Endothelial cell of umbilical vein (primary cell): ENCODE results near the gene DIP2C. TPM values are rescaled to one million over a fixed set of nuclear protein-coding genes. Genes with fewer than 3 reads are reported as not detected.

Experiments used
- BruUV-seq: library from RNA; stranded (reverse); fragments of 400-500 nt; replicated peaks from 2 replicates; lab custom pipeline; 2021; lab: Mats Ljungman, UMichigan
- CTCF ChIA-PET: fragments of 300-600, 350-600 bp; sonication (Branson Sonifier 250); formaldehyde crosslinking; loops from one replicate; lab custom pipeline; 2021; ENCODE audit warnings: antibody characterized with exemption, inconsistent platforms; lab: Charles Lee
- POLR2A ChIA-PET: fragments of 300-600, 350-600 bp; sonication (Branson Sonifier 250); formaldehyde crosslinking; loops from one replicate; lab custom pipeline; 2021; ENCODE audit warnings: antibody characterized with exemption, inconsistent platforms; lab: Charles Lee
- DNase-seq: peaks from one replicate; pipeline ENCODE4 v3.0.0-alpha.2; 2011; ENCODE audit warnings: low read depth, low spot score
- FAIRE-seq: peaks from 2 replicates; lab custom pipeline; 2011; peaks lifted over from hg19 to GRCh38; lab: Jason Lieb, UNC
- H2AFZ ChIP-seq: 2 replicates; pipeline ENCODE4 v1.6.0; 2012; ENCODE audit warnings: low read depth, low read length, control low read depth, inconsistent platforms
- H3K27ac ChIP-seq: 2 replicates; pipeline ENCODE4 v1.5.1; 2011; ENCODE audit warnings: low read depth, mild to moderate bottlenecking, control low read depth, low read length, moderate library complexity; ENCODE audit not compliant: insufficient read depth
- H3K27me3 ChIP-seq, 2 experiments: 2 replicates each; pipeline versions ENCODE4 v1.6.0 to v1.6.1; 2011; ENCODE audit warnings: low read length in 2 of 2, mixed read lengths in 1 of 2; ENCODE audit not compliant: control insufficient read depth in 2 of 2, insufficient read depth in 2 of 2
- H3K36me3 ChIP-seq, 2 experiments: 2 replicates in 1 of 2; 3 replicates in 1 of 2; pipeline ENCODE4 v1.5.1; 2011; ENCODE audit warnings: low read length in 2 of 2, mild to moderate bottlenecking in 1 of 2, moderate library complexity in 1 of 2; ENCODE audit not compliant: control insufficient read depth in 2 of 2, insufficient read depth in 2 of 2; ENCODE audit errors: extremely low read depth in 1 of 2
- H3K4me1 ChIP-seq: 3 replicates; pipeline ENCODE4 v1.5.1; 2011; ENCODE audit warnings: mild to moderate bottlenecking, low read length; ENCODE audit not compliant: control insufficient read depth, insufficient read depth; ENCODE audit errors: extremely low read depth
- H3K4me2 ChIP-seq: 2 replicates; pipeline ENCODE4 v1.6.1; 2011; ENCODE audit warnings: low read length, control low read depth, mixed read lengths; ENCODE audit not compliant: insufficient read depth
- H3K4me3 ChIP-seq, 3 experiments: fragments of 200-600 bp in 1 of 3; sonication (generic), shearing (Covaris generic) in 1 of 3; replicated peaks in 1 of 3; 2 replicates each; pipeline ENCODE4 v1.5.1; 2011 to 2016; ENCODE audit warnings: control low read depth in 3 of 3, low read length in 3 of 3, mild to moderate bottlenecking in 2 of 3, inconsistent platforms in 1 of 3, low read depth in 1 of 3, moderate library complexity in 1 of 3; ENCODE audit not compliant: insufficient read depth in 1 of 3
- H3K79me2 ChIP-seq: 2 replicates; pipeline ENCODE4 v1.6.0; 2012; ENCODE audit warnings: low read length, inconsistent platforms; ENCODE audit not compliant: control insufficient read depth, insufficient read depth
- H3K9ac ChIP-seq: replicated peaks from 2 replicates; pipeline ENCODE3; 2011; ENCODE audit warnings: low read length, control low read depth; ENCODE audit not compliant: insufficient read depth; ENCODE audit errors: extremely low read depth
- H3K9me1 ChIP-seq: replicated peaks from 3 replicates; pipeline ENCODE4 v1.6.0; 2011; ENCODE audit warnings: mild to moderate bottlenecking, low read length; ENCODE audit not compliant: control insufficient read depth, insufficient read depth; ENCODE audit errors: extremely low read depth
- H3K9me3 ChIP-seq: replicated peaks from 2 replicates; pipeline ENCODE4 v1.5.1; 2012; ENCODE audit warnings: low read length, inconsistent platforms; ENCODE audit not compliant: control insufficient read depth, insufficient read depth
- H4K20me1 ChIP-seq: replicated peaks from 2 replicates; pipeline ENCODE3; 2011; ENCODE audit warnings: mild to moderate bottlenecking, low read length; ENCODE audit not compliant: control insufficient read depth, insufficient read depth; ENCODE audit errors: extremely low read depth
- EZH2 ChIP-seq: IDR thresholded peaks from 2 replicates; pipeline ENCODE4 v1.6.1; 2012; ENCODE audit warnings: borderline replicate concordance, low read depth, mild to moderate bottlenecking, moderate library complexity, low read length, inconsistent platforms; ENCODE audit not compliant: severe bottlenecking
- FOS ChIP-seq: IDR thresholded peaks from 2 replicates; pipeline ENCODE4 v1.6.1; 2011; ENCODE audit warnings: mild to moderate bottlenecking, low read length, moderate library complexity, borderline replicate concordance; ENCODE audit not compliant: insufficient read depth
- GATA2 ChIP-seq: IDR thresholded peaks from 2 replicates; pipeline ENCODE4 v1.7.0; 2011; ENCODE audit warnings: low read depth, mild to moderate bottlenecking, moderate library complexity, mixed read lengths, low read length; ENCODE audit not compliant: insufficient read length, insufficient read depth
- JUN ChIP-seq: IDR thresholded peaks from 2 replicates; pipeline ENCODE4 v1.6.1; 2011; ENCODE audit warnings: borderline replicate concordance, low read depth; ENCODE audit not compliant: insufficient read length, insufficient read depth
- MYC ChIP-seq: IDR thresholded peaks from one replicate; pipeline ENCODE4 v1.6.1; 2011; ENCODE audit warnings: mild to moderate bottlenecking, low read depth, low read length
- POLR2A ChIP-seq: IDR thresholded peaks from 2 replicates; pipeline ENCODE4 v1.6.1; 2012; ENCODE audit warnings: low read depth, mild to moderate bottlenecking, control low read depth, low read length
- POLR2AphosphoS5 ChIP-seq: IDR thresholded peaks from 2 replicates; pipeline ENCODE4 v1.6.1; 2012; ENCODE audit warnings: low read depth, mild to moderate bottlenecking, control low read depth, low read length, moderate library complexity; ENCODE audit not compliant: insufficient read depth
- dilution Hi-C: fragments of 300-500 bp; cut with MboI; formaldehyde crosslinking; loops from one replicate; pipeline ENCODE4 v1.15.0; 2019; ENCODE audit warnings: low sequenced_read_pairs; ENCODE audit not compliant: extremely low pct_ligation_motif_present
- intact Hi-C: fragments of 100-400 bp; cut with micrococcal nuclease; formaldehyde crosslinking; loops from one replicate; pipeline ENCODE4 v1.10.0; 2022
- polyA plus RNA-seq, 4 experiments: library from polyadenylated mRNA; depleted of rRNA in 3 of 4; stranded (reverse) in 3 of 4; unstranded in 1 of 4; fragments of >200 nt; gene quantifications; 2 replicates each; pipeline versions ENCODE4 v1.2.1 to v1.2.3, GENCODE V29; 2011 to 2012; ENCODE audit warnings: missing spikeins in 1 of 4
- total RNA-seq: library from RNA; stranded (reverse); gene quantifications from 2 replicates; pipeline ENCODE4 v1.2.3, GENCODE V29; 2021
- TF ChIP-seq, protein P1 (sequence below): IDR thresholded peaks from 2 replicates; pipeline ENCODE4 v1.6.1; 2011; ENCODE audit not compliant: insufficient read depth, insufficient read length
- TF ChIP-seq, protein P2 (sequence below), 2 donors: IDR thresholded peaks; 1 replicate in 1 of 2; 2 replicates in 1 of 2; pipeline ENCODE4 v1.5.1; 2011; ENCODE audit warnings: low read length in 2 of 2, mild to moderate bottlenecking in 2 of 2, moderate library complexity in 2 of 2, control low read depth in 1 of 2, inconsistent platforms in 1 of 2, low read depth in 1 of 2; ENCODE audit not compliant: insufficient read depth in 1 of 2; ENCODE audit errors: extremely low read depth in 1 of 2

DIP2C gene
- total and polyA plus RNA-seq, 2 donors (not counting 3 experiments of a cell fraction or from before 2014, with no cell fraction given), result 3.6 to 10.7 TPM

DNA sequence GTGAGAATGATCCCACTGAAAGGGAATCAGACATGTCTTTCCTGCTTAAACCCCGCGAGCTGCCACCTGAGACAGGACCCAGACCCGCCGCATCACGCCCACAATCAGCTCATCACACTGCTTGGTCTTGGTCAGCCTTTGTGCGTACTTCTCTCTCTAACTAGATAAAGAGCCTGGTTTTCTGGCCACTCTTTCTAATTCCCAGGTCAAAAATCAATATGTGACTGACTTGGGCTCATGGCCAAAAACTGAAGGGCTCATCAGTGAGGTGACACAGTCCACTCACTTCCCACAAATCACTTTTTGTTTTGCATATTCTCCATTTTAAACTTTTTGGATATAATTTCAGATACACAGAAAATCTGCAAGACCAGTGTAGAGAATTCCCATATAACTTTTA lies 247.3 kb downstream of the DIP2C start:
- H4K20me1 ChIP-seq, result no peaks in the 10 kb centered on the region
- no peak overlapping the region for H3K4me2 ChIP-seq
- no peak overlapping the region for H3K27ac ChIP-seq
- H3K9me1 ChIP-seq, result no peaks in the 10 kb centered on the region
- FAIRE-seq, result no peak
- dilution Hi-C loops, result no loop called here
- intact Hi-C loops, result no loop called here
- CTCF ChIA-PET, result no interaction called here
- no TSS peak for BruUV-seq
- H3K36me3 ChIP-seq, result no peaks in the 10 kb centered on the region
- no peak overlapping the region for H3K4me3 ChIP-seq
- no peak overlapping the region for H2AFZ ChIP-seq
- POLR2A ChIA-PET, result no interaction called here
- no peaks in the 10 kb centered on the region for H3K27me3 ChIP-seq
- no peaks in the 10 kb centered on the region for H3K4me1 ChIP-seq
- H3K9me3 ChIP-seq, result no peaks in the 10 kb centered on the region
- TF ChIP-seq POLR2AphosphoS5, result no peak
- no peak for DNase-seq
- H3K9ac ChIP-seq, result no peak overlapping the region
- no peaks in the 10 kb centered on the region for H3K79me2 ChIP-seq

DNA sequence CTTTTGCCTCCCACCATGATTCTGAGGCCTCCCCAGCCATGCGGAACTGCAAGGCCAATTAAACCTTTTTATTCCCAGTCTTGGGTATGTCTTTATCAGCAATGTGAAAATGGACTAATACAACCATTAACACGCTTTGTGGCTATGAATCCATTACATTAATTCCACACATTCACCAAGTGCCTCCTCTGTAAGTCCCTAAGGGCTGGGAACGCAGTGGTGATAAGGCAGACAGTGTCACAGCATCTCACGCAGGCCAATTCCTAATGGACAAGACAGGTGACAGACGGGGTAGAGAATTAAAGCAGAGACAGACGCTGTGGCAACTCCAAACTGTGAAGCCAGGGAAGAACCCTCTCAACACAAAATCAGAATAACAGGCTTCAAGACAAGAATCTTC lies 247.8 kb downstream of the DIP2C start:
- Histone ChIP-seq H3K27me3 (no peaks in the 10 kb centered on the region), H3K4me3 (no peak overlapping the region), H3K79me2 (no peaks in the 10 kb centered on the region), H2AFZ (no peak overlapping the region), H3K27ac (no peak overlapping the region), H3K9me3 (no peaks in the 10 kb centered on the region), H3K36me3 (no peaks in the 10 kb centered on the region), H4K20me1 (no peaks in the 10 kb centered on the region), H3K9me1 (no peaks in the 10 kb centered on the region), H3K9ac (no peak overlapping the region), H3K4me2 (no peak overlapping the region), H3K4me1 (no peaks in the 10 kb centered on the region)
- DNase-seq, result no peak
- ChIA-PET CTCF (no interaction called here), POLR2A (no interaction called here)
- dilution Hi-C loops, result no loop called here
- TF ChIP-seq MYC, result no peak
- TF ChIP-seq FOS, result no peak
- TF ChIP-seq EZH2, result no peak
- TF ChIP-seq POLR2A, result no peak
- no peak for TF ChIP-seq GATA2
- TF ChIP-seq POLR2AphosphoS5, result no peak
- no peak for TF ChIP-seq JUN
- TF ChIP-seq, protein P1, sequence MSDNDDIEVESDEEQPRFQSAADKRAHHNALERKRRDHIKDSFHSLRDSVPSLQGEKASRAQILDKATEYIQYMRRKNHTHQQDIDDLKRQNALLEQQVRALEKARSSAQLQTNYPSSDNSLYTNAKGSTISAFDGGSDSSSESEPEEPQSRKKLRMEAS, result no peak
- TF ChIP-seq, protein P2, sequence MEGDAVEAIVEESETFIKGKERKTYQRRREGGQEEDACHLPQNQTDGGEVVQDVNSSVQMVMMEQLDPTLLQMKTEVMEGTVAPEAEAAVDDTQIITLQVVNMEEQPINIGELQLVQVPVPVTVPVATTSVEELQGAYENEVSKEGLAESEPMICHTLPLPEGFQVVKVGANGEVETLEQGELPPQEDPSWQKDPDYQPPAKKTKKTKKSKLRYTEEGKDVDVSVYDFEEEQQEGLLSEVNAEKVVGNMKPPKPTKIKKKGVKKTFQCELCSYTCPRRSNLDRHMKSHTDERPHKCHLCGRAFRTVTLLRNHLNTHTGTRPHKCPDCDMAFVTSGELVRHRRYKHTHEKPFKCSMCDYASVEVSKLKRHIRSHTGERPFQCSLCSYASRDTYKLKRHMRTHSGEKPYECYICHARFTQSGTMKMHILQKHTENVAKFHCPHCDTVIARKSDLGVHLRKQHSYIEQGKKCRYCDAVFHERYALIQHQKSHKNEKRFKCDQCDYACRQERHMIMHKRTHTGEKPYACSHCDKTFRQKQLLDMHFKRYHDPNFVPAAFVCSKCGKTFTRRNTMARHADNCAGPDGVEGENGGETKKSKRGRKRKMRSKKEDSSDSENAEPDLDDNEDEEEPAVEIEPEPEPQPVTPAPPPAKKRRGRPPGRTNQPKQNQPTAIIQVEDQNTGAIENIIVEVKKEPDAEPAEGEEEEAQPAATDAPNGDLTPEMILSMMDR (IDR thresholded peaks at IDR 0.05; ENCODE audit: extremely low read depth in 1 of 2, insufficient read depth in 1 of 2, low read depth in 1 of 2, low read length in 2 of 2), result no peak
- BruUV-seq, result no TSS peak
- intact Hi-C loops, result no loop called here
- FAIRE-seq, result no peak
